Activated T-cell treated with anti-CD3 and anti-CD28 coated beads for 48 hours (primary cell): ENCODE results near the gene INVS.
"Not testable (repeated sequence)": the region's sequence is repeated elsewhere in the genome, so short reads cannot be mapped to it uniquely, and the experiment has no call there.

Source experiments
- DNase-seq: peaks from one replicate; pipeline ENCODE4 v3.0.0-alpha.2; 2020; ENCODE audit warnings: low read depth

Gene INVS, protein sequence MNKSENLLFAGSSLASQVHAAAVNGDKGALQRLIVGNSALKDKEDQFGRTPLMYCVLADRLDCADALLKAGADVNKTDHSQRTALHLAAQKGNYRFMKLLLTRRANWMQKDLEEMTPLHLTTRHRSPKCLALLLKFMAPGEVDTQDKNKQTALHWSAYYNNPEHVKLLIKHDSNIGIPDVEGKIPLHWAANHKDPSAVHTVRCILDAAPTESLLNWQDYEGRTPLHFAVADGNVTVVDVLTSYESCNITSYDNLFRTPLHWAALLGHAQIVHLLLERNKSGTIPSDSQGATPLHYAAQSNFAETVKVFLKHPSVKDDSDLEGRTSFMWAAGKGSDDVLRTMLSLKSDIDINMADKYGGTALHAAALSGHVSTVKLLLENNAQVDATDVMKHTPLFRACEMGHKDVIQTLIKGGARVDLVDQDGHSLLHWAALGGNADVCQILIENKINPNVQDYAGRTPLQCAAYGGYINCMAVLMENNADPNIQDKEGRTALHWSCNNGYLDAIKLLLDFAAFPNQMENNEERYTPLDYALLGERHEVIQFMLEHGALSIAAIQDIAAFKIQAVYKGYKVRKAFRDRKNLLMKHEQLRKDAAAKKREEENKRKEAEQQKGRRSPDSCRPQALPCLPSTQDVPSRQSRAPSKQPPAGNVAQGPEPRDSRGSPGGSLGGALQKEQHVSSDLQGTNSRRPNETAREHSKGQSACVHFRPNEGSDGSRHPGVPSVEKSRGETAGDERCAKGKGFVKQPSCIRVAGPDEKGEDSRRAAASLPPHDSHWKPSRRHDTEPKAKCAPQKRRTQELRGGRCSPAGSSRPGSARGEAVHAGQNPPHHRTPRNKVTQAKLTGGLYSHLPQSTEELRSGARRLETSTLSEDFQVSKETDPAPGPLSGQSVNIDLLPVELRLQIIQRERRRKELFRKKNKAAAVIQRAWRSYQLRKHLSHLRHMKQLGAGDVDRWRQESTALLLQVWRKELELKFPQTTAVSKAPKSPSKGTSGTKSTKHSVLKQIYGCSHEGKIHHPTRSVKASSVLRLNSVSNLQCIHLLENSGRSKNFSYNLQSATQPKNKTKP

DNA sequence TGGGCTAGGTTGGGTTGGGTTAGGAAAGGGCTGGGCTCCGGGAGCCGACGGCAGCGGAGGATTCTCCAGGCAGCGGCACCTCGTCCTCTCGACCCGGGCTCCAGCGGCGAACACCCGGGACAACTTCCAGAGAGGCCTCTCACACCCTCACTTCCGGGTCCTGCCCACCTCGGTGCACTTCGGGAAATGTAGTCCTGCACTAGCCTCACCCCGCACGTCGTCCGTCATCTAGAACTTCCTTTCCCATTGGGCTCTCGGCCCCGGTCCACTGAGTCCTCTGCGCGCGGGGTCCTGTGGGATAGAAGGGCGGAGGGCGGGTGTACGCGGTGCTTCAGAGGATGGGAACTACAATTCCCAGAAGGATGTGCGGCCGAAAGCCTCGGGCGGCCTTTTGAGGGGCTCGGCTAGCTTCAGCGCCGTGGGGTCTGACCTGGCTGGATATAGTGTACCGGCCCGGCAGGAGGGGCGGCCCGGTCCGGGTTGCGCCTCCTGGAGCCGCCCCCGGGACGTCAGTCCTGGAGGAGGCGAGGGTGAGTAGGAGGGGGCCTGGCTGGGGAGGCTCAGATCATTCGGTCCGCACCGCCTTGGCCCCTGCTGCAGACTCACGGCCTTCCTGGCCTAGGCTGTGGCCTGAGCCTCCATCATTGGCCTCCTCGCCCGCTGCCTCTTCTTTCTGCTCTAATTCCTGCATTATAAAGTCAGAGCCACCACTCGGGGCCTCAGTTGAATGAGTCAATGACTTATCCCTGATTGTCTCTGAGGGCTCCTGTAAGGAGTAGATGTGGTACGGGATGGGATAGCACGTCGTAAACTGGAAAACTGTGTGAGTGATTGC is at the start of gene INVS, which contains the start of gene ERP44:
TSS of gene INVS (plus strand) at position 357 of the 835 bp plus-strand sequence. CDS start 5,279 bp downstream, outside the sequence.
TSS of gene ERP44 (minus strand) at position 114 of the 835 bp plus-strand sequence. CDS start 160 bp downstream, outside the sequence.
- DNase-seq = peak; percentile 93

GRCh38 chr9:100049551-100049950 is 49.5 kb upstream of the INVS start:
- DNase-seq = no peak

DNA sequence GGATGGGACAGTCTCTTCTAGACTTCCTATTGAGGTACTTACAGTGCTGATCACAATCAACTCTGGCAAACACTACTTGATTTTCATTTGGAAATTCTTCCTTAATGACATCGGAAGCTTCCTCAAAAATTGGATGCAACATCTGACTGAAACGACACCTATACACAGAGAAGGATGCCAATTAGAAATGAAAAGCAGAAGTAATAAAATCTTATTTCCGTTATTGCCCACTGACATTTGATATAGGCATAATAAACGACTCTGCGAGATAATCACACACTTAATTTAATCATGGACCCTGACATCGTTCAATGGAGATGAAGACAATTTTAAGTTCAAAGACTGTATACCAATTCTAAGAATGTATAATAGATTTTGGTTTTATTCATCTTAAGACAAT is 46.7 kb upstream of the INVS start:
- DNase-seq = no peak

GRCh38 chr9:100056561-100056960 is 42.5 kb upstream of the INVS start:
- DNase-seq = no peak

DNA sequence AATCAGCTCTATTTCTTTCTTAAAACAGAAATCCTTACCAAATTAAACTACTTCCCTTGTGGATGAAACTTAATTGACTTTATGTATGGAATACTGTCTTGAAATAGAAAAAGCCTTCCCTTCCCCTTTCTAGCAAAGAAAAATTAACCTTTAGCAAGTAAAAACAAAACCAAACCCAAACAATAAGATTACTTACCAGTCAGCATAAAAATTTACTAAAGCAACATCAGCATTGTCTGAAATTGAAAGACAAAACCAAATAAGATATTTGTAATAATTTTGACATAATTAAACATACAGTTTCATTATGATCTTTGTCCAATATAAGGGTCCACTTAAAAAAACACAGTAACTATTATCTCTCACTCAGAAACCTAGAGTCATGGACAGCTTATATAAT is 41.4 kb upstream of the INVS start:
- no peak for DNase-seq

- DNase-seq = no peak
Measured at GRCh38 chr9:100058699-100059579, 40.1 kb upstream of the INVS start.

DNA sequence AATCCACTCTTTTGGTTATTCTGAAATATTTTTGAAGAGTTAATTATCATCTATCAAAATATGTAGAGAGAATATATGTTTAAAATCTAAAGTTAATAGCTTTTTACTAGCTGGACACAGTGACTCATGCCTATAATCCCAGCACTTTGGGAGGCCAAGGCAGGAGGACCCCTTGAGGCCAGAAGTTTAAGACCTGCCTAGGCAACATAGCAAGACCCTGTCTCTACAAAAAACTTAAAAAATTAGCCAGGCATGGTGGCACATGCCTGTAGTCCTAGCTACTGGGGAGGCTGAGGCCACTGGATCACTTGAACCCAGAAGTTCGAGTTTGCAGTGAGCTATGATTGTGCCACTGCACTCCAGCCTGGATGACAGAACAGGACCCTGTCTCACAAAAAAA is 36.4 kb upstream of the INVS start:
- DNase-seq = not testable (repeated sequence)

GRCh38 chr9:100063185-100063584 is 35.9 kb upstream of the INVS start:
- no peak for DNase-seq

DNA sequence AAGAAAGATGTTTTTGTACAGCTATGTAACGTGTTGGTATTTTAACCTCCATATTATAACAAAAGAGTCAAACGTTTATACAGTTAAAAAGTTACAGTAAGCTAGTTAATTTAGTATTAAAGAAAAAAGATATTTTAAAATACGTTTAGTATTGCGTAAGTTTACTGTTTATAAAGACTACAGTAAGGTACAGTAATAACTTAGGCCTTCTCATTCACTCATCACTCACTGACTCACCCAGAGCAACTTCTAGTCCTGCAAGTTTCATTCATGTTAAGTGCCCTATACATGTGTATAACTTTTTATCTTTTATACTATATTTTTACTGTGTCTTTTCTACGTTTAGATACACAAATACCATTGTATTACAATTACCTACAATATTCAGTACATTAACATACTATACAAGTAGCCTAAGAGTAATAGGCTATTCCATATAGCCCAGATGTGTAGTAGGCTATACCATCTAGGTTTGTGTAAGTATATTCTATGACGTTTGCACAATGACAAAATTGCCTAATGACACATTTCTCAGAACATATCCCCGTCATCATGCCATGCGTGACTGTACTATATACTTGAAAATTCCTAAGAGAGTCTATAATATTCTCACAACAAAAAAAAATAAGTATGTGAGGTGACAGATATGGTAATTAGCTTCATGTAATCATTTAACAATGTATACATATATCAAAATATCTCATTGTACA is 34.0 kb upstream of the INVS start:
- DNase-seq = no peak

DNA sequence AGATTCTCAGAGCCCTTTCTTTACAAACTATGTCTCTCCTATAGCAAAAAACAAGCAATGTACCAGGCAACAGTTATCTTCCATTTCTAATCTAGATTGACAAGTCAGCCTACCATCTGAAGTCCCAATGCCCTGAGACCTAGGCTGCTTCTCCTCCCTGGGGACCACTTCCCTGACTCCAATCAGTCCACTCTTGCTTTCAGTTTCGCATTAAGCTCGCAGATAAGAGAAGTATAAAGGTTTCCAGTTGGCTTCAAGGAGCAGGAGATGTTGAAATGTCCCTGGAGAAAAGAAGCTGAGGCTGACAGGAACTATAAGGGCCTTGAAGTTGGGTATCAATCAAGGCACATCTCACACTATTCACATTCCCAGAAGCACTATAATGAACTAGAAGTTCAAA is 32.5 kb upstream of the INVS start:
- DNase-seq = no peak

DNA sequence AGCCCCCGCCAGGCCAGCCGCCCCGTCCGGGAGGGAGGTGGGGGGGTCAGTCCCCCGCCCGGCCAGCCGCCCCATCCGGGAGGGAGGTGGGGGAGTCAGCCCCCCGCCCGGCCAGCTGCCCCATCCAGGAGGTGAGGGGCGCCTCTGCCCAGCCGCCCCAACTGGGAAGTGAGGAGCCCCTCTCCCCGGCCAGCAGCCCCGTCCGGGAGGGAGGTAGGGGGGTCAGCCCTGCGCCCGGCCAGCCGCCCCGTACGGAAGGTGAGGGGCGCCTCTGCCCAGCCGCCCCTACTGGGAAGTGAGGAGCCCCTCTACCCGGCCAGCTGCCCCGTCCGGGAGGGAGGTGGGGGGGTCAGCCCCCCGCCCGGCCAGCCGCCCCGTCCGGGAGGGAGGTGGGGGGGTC is 31.1 kb upstream of the INVS start:
- DNase-seq = not testable (repeated sequence)

DNA sequence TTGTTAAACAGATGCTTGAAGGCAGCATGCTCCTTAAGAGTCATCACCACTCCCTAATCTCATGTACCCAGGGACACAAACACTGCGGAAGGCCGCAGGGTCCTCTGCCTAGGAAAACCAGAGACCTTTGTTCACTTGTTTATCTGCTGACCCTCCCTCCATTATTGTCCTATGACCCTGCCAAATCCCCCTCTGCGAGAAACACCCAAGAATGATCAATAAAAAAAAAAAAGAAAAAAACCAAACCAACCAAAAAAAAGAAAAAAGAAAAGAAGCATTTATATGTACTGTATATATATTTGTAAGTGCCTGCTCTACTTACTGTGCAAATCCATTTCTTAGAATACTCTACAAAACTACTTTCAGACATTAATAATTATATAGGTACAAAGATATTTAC is 30.0 kb upstream of the INVS start:
- not testable (repeated sequence) for DNase-seq

GRCh38 chr9:100070104-100071041 is 28.7 kb upstream of the INVS start:
- no peak for DNase-seq

DNA sequence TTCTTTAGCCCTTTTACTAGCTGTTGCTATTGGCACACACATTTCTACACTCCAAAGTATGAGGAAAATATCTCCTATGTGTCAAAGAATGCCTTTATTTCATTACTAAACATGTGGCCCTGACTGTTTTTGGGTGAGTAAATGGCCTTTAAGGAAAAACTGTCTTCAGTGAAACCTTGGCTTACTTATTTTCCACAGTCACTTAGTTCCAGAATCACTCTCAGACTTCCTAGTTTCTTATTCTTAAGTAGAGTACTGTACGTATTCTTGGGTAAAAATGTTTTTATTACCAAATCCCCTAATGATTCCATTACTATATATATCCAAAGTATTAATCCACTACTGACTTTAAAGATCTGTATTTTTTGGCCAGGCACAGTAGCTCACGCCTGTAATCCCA is 27.8 kb upstream of the INVS start:
- no peak for DNase-seq

- DNase-seq = no peak
Measured at GRCh38 chr9:100072805-100073204, 26.2 kb upstream of the INVS start.

DNA sequence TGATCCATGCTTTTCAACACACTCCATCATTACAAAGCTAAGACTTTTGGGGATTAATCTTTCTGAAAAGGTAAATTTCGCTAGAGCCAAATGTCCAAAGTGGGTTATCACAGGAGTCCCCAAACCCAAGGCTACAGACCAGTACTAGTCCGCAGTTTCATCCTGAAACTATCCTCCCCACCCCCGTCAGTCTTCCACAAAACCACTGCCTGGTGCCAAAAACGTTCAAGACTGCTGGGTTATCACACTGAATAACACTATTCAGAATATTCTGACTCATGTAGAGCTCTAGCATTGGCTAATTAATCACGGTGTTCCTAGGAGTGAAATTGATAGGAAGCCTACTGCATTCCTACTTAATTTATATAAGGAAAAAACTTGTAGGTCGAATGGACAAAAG is 24.9 kb upstream of the INVS start:
- DNase-seq = no peak

DNA sequence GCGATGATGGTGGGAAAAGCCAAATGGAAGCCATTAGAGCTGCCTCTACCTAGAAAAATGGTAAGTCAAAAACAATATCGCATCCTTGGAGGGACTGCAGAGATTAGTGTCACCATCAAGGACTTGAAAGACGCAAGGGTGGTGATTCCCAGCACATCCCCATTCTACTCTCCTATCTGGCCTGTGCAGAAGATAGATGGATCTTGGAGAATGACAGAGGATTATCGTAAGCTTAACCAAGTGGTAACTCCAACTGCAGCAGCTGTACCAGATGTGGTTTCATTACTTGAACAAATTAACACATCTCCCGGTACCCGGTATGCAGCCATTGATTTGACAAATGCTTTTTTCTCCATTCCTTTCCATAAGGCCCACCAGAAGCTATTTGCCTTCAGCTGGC is 24.1 kb upstream of the INVS start:
- no peak for DNase-seq

GRCh38 chr9:100076256-100076655 is 22.8 kb upstream of the INVS start:
- not testable (repeated sequence) for DNase-seq

- no peak for DNase-seq
Measured at GRCh38 chr9:100082782-100083181, 16.3 kb upstream of the INVS start.
